SHP77 (cell line): Measurements from ENCODE around the gene HSD11B1L.
"Not testable (repeated sequence)": the region's sequence is repeated elsewhere in the genome, so short reads cannot be mapped to it uniquely, and the experiment has no call there.

ENCODE experiments used
- DNase-seq, 2 experiments: peaks; one replicate each; lab custom pipeline; 2025; lab: John Stamatoyannopoulos, UW

The HSD11B1L gene

GRCh38 chr19:5687360-5688198, 6.8 kb downstream of the HSD11B1L start:
- no peak for DNase-seq

DNA sequence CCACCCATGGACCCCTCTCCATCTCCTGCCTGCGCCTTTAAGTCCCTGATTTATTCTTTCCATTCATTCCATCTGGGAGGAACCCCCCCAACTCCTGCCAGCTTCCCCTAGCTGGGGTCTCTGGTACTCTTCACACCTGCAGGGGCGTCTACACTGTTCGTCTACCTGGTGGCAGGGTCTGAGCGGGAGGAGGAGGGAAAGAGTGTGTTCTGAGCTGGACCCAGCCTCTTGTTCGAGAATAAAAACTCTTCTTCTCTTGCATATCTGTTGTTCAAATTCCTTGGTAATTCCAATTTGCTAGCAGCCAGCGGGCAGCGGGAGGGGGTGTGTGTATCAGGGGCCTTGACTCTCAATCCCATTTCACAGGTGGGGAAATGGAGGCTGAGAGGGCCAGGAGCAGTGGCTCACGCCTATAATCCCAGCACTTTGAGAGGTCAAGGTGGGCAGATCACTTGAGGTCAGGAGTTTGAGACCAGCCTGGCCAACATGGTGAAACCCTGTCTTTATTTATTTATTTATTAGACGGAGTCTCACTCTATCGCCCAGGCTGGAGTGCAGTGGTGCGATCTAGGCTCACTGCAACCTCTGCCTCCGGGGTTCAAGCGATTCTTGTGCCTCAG, 7.5 kb downstream of the HSD11B1L start:
- DNase-seq, result not testable (repeated sequence)

GRCh38 chr19:5690125-5690954, 9.5 kb downstream of the HSD11B1L start, which contains the start of gene RPL36:
TSS of gene RPL36 (plus strand) at chr19:5690295. CDS start at chr19:5690508, 213 bp downstream.
- peak; percentile 91 to 92 for DNase-seq

- peak in 1 of 2 experiments; percentile 12 for DNase-seq
Measured at GRCh38 chr19:5690955-5691821, 10.4 kb downstream of the HSD11B1L start.

DNA sequence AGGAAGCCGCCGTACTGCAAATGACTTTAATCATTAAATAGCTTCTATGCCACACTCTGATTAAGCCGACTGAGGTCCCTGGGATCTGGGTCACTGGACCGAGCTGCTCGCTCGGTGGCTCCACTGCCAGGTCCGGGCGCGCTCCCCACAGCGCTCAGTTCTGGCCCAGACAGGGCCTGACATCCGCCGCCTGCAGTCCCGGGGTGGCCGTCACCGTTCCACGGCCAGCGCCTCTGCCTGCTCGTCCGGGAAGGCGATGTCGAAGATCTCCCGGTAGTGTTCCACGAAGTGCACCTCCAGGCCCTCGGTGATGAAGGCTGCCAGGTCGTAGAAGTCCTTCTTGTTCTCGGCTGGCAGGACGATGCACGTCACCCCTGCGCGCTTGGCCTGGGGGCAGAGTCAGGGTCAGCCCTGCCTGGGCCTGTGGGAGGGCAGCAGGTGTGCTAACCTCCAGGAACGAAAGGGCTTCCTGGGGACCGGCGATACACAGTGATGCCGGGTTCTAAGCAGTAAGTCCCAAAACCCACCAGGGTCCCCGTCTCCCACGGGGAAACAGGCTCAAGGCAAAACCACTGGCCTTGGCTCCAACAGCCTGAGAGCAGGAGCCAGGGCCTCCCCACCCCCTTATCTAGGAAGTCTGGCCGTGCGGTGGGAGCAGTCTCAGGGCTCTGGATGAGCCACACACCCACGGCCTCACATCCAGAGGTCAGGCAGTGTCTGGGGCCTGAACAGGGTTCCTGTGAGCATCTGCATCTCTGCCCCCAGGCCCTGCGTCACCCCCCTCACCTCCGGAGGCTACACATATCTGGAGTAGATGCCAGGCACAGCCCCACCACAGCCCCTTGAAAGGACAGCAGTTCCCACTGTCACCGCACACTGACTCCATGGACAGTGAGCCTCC, 11.2 kb downstream of the HSD11B1L start:
- DNase-seq, result no peak

DNA sequence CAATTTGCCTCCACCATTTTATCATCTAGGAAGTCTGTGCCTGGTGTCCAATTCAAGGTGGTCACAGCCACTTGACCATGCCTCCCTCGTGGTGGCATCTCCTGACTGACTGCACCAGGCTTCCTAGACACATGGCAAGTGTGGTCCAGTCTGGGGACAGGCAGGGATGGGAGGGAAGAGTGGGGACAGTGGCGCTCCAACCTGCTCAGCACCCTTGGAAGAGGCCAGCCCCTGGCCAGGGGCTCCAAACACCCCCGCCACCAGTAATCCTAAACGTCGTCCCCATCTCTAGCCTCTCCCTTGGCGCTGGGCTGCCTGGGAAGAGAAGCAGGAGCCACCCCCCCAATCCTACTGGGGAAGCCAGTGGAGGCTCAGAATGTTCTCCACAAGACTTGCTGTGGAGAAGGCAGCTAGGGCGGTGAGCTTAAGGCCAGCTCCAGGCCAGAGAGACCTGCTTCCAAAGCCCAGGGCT, 11.9 kb downstream of the HSD11B1L start:
- DNase-seq, result no peak

DNA sequence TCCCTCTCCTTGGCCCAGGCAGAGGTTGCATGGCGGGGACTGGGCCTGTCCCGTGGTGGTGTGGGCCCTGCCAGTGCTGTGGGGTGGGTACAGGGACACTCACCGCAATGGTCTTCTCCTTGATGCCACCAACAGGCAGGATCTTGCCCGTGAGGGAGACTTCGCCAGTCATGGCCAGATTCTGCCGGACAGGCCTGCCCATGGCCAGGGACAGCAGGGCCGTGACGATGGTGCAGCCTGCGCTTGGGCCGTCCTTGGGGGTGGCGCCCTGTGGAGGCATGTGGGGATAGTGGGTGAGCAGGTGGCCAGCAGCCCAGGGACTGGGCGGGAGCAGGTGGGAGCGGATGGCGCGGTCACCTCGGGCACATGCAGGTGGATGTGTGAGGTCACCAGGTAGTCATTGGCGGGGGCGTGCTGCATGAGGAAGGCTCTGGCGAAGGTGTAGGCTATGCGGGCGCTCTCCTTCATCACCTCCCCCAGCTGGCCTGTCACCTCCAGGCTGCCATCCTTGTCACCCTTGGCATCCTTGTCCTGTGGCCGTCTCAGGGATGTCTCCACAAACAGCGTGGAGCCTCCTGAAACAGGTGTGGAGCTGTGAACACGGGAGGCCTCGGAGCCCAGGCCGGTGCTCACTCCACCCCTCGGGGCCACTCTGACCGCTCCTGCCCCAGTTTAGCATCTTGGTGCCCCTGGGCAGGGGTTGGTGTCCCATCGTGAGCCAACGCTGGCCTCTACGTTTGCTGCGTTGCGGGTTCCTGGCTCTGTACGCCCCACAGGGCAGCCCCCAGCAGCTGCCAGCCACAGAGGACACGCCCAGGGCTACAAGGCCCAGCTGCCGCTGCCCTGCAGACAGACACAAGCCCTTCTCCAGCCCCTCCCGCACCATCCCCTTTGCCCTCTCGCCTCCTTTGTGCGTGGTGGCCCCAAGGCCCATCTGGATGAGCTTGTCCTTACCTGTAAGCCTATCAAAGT, 12.7 kb downstream of the HSD11B1L start:
- no peak for DNase-seq

GRCh38 chr19:5694167-5694955, 13.5 kb downstream of the HSD11B1L start:
- no peak for DNase-seq

- no peak for DNase-seq
Measured at GRCh38 chr19:5694956-5695648, 14.3 kb downstream of the HSD11B1L start.

GRCh38 chr19:5695649-5696195, 14.9 kb downstream of the HSD11B1L start:
- DNase-seq, result no peak

DNA sequence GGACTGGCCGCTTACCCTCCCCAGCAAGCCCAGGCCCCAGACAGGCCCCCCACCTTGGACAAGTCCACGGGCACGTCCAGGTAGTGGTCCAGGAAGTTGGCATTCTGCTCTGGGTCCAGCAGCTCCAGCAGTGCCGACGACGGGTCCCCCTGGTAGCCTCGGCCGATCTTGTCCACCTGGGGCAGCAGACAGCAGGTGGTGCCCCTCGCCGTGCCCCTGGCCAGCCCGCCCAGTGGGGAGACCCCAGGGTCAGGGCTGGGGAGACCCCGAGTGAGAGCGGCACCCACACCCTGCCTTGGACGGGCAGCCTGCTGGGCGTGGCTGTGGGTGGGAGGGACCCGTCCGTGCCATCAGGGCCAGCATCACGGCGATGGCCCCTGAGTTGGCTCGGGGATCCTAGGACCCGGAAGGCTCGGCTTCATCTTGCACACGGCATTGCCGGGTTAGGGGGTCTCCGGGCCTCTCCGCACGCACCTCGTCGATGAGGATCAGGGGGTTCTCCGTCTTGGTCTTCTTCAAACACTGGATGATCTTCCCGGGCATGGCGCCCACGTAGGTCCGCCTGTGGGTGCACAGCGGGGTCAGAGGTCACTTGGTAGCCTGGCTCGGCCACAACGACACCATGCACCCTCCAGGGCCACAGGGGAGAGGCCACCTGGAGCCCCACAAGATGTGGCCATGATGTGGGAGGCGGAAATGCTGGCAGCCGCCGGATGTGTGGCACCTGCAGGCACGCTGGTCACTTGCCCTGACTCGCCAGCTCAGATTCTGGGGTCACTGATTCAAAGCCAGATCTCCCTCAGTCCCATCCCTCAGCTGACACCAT, 15.6 kb downstream of the HSD11B1L start:
- no peak for DNase-seq

- DNase-seq, result no peak
Measured at GRCh38 chr19:5697022-5697889, 16.4 kb downstream of the HSD11B1L start.

- no peak for DNase-seq
Measured at GRCh38 chr19:5697890-5698634, 17.2 kb downstream of the HSD11B1L start.

DNA sequence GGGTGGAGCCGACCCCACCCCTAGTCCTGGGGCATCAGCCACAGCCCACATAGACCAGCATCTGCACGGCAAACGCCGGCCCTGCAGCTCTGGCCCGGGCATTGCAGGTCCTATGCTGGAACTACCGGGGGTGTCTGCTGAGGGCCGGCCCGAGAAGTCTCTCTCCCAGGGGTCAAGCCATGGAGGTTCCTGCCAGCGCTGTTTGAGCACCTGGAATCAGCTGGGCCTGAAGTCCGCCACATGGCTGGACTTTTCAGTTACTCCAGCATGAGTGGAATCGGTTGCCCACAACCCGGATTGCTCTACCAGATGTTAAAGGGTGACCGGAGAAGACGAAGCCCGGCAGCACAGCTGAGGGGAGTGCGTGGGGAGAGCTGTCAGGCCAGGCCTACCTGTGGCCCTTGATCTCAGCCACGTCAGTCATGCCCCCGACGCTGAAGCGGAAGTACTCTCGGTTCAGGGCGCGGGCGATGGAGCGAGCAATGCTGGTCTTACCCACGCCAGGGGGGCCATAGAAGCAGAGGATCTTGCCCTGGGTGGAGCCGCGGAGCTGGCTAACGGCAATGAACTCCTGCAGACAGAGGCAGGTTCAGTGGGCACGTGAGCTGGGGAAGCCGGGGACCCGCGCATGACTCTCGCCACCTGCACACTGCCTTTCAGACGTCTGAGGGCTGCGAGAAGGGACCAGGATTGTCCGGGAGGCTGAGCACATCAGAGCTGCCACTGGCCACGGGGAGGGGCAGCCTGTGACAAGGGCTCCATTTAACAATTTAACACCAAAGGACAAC, 18.0 kb downstream of the HSD11B1L start:
- DNase-seq, result no peak
